IMR-90 (cell line): ENCODE measurements around the gene ACOT2. TPM values are rescaled to one million over a fixed set of nuclear protein-coding genes. Genes with fewer than 3 reads are reported as not detected.

Experiments used
- ATAC-seq: fragments of 200-7000 bp; cut with Tn5 transposase; 2 replicates; pipeline ENCODE4 v1.9.1; 2020; ENCODE audit warnings: low read depth, mild to moderate bottlenecking, moderate library complexity
- BruUV-seq: library from RNA; stranded (reverse); fragments of 400-500 nt; replicated peaks from 2 replicates; lab custom pipeline; 2021; lab: Mats Ljungman, UMichigan
- CTCF ChIA-PET: fragments of 300-600 bp; formaldehyde crosslinking; extraction: SDS; loops from one replicate; lab custom pipeline; 2021; ENCODE audit warnings: antibody characterized with exemption; lab: Yijun Ruan, JAX
- POLR2A ChIA-PET: fragments of 300-600 bp; sonication (Branson Sonifier 250); formaldehyde crosslinking; loops from one replicate; lab custom pipeline; 2022; ENCODE audit warnings: antibody characterized with exemption; ENCODE audit not compliant: unreplicated experiment; lab: Charles Lee
- DNase-seq: peaks from one replicate; pipeline ENCODE4 v3.0.0; 2013
- H2AFZ ChIP-seq: replicated peaks from 2 replicates; pipeline ENCODE3; 2013; ENCODE audit warnings: low read length, mild to moderate bottlenecking; ENCODE audit not compliant: poor library complexity
- H2AK5ac ChIP-seq: 2 replicates; pipeline ENCODE4 v1.6.1; 2013; ENCODE audit warnings: low read depth, low read length, inconsistent platforms
- H2AK9ac ChIP-seq: replicated peaks from 2 replicates; pipeline ENCODE3; 2013; ENCODE audit warnings: mild to moderate bottlenecking, low read depth, low read length, moderate library complexity; ENCODE audit not compliant: poor library complexity
- H2BK120ac ChIP-seq: 2 replicates; pipeline ENCODE4 v1.6.1; 2013; ENCODE audit warnings: low read depth, low read length, inconsistent platforms
- H2BK15ac ChIP-seq: 3 replicates; pipeline ENCODE4 v1.6.1; 2013; ENCODE audit warnings: low read depth, low read length, inconsistent platforms
- H2BK20ac ChIP-seq: 2 replicates; pipeline ENCODE4 v1.6.1; 2013; ENCODE audit warnings: low read depth, mild to moderate bottlenecking, inconsistent platforms, low read length, moderate library complexity
- H2BK5ac ChIP-seq: 2 replicates; pipeline ENCODE4 v1.6.1; 2013; ENCODE audit warnings: mild to moderate bottlenecking, low read depth, low read length, inconsistent platforms; ENCODE audit not compliant: poor library complexity, severe bottlenecking
- H3K14ac ChIP-seq: replicated peaks from 2 replicates; pipeline ENCODE4 v1.6.1; 2013; ENCODE audit warnings: low read depth, low read length, inconsistent platforms
- H3K18ac ChIP-seq: 2 replicates; pipeline ENCODE4 v1.6.1; 2013; ENCODE audit warnings: low read depth, low read length, control low read depth
- H3K23ac ChIP-seq: 2 replicates; pipeline ENCODE4 v1.6.1; 2013; ENCODE audit warnings: low read depth, low read length, inconsistent platforms
- H3K27ac ChIP-seq: 2 replicates; pipeline ENCODE4 v1.5.1; 2013; ENCODE audit warnings: mild to moderate bottlenecking, control low read depth, low read length; ENCODE audit not compliant: insufficient read depth
- H3K27me3 ChIP-seq: 2 replicates; pipeline ENCODE4 v1.6.1; 2013; ENCODE audit warnings: low read length; ENCODE audit not compliant: control insufficient read depth, insufficient read depth
- H3K36me3 ChIP-seq: 2 replicates; pipeline ENCODE4 v1.6.1; 2013; ENCODE audit warnings: low read length, mixed read lengths; ENCODE audit not compliant: control insufficient read depth, insufficient read depth
- H3K4ac ChIP-seq: 2 replicates; pipeline ENCODE4 v1.6.1; 2013; ENCODE audit warnings: low read depth, low read length, inconsistent platforms
- H3K4me1 ChIP-seq: 2 replicates; pipeline ENCODE4 v1.6.1; 2013; ENCODE audit warnings: low read length, mixed read lengths; ENCODE audit not compliant: control insufficient read depth, insufficient read depth
- H3K4me2 ChIP-seq: 2 replicates; pipeline ENCODE4 v1.6.1; 2013; ENCODE audit warnings: low read depth, mild to moderate bottlenecking, control low read depth, low read length, moderate library complexity
- H3K4me3 ChIP-seq: 2 replicates; pipeline ENCODE4 v1.5.1; 2013; ENCODE audit warnings: low read depth, mild to moderate bottlenecking, control low read depth, low read length, moderate library complexity; ENCODE audit not compliant: insufficient read depth
- H3K56ac ChIP-seq: 2 replicates; pipeline ENCODE4 v1.6.1; 2013; ENCODE audit warnings: low read length, inconsistent platforms; ENCODE audit not compliant: insufficient read depth; ENCODE audit errors: extremely low read depth
- H3K79me1 ChIP-seq, 2 experiments: 2 replicates each; pipeline ENCODE4 v1.6.1; 2013; ENCODE audit warnings: low read length in 2 of 2, inconsistent platforms in 1 of 2, low read depth in 1 of 2
- H3K9ac ChIP-seq: 2 replicates; pipeline ENCODE4 v1.6.1; 2013; ENCODE audit warnings: low read depth, low read length, control low read depth
- H3K9me1 ChIP-seq: 2 replicates; pipeline ENCODE4 v1.6.1; 2013; ENCODE audit warnings: low read length, inconsistent platforms; ENCODE audit not compliant: insufficient read depth
- H3K9me3 ChIP-seq: 2 replicates; pipeline ENCODE4 v1.6.1; 2013; ENCODE audit warnings: low read length; ENCODE audit not compliant: control insufficient read depth, insufficient read depth
- H4K20me1 ChIP-seq: 2 replicates; pipeline ENCODE4 v1.6.1; 2013; ENCODE audit warnings: low read length, inconsistent platforms; ENCODE audit not compliant: insufficient read depth
- H4K5ac ChIP-seq: 2 replicates; pipeline ENCODE4 v1.6.1; 2013; ENCODE audit warnings: mild to moderate bottlenecking, low read depth, low read length, control low read depth
- H4K8ac ChIP-seq, 2 experiments: 2 replicates each; pipeline ENCODE4 v1.6.1; 2013; ENCODE audit warnings: low read depth in 2 of 2, low read length in 2 of 2, control low read depth in 1 of 2, inconsistent platforms in 1 of 2
- H4K91ac ChIP-seq: 2 replicates; pipeline ENCODE4 v1.6.1; 2013; ENCODE audit warnings: low read depth, low read length, inconsistent platforms; ENCODE audit not compliant: insufficient read depth
- BHLHE40 ChIP-seq: fragments of 150-350 bp; IDR thresholded peaks from 2 replicates; pipeline ENCODE4 v1.6.1; 2016; ENCODE audit warnings: mild to moderate bottlenecking, low read depth, low read length
- CHD1 ChIP-seq: IDR thresholded peaks from 2 replicates; pipeline ENCODE4 v1.6.1; 2012; ENCODE audit warnings: low read depth, low read length, improper control_type of control experiment
- MAZ ChIP-seq: IDR thresholded peaks from 2 replicates; pipeline ENCODE4 v1.6.1; 2012; ENCODE audit warnings: low read depth, mild to moderate bottlenecking, low read length, improper control_type of control experiment, moderate library complexity, borderline replicate concordance
- MXI1 ChIP-seq: IDR thresholded peaks from 2 replicates; pipeline ENCODE4 v1.6.1; 2012; ENCODE audit warnings: low read depth, mild to moderate bottlenecking, low read length, moderate library complexity, borderline replicate concordance
- NFE2L2 ChIP-seq: fragments of 150-350 bp; IDR thresholded peaks from 2 replicates; pipeline ENCODE4 v1.6.1; 2016; ENCODE audit warnings: low read depth, mild to moderate bottlenecking, low read length
- SMC3 ChIP-seq: fragments of 150-350 bp; IDR thresholded peaks from 2 replicates; pipeline ENCODE4 v1.6.1; 2016; ENCODE audit warnings: low read depth, mild to moderate bottlenecking, antibody characterized with exemption, low read length, moderate library complexity
- WGBS, 2 experiments: methylation state at CpG; one replicate each; pipeline versions ENCODE4 v1.1.5 to v1.1.7; 2013; ENCODE audit warnings: missing lambda C conversion rate in 2 of 2; ENCODE audit not compliant: insufficient read length in 1 of 2; ENCODE audit errors: extremely low coverage in 2 of 2; 5-methylcytosine and 5-hydroxymethylcytosine counted together
- dilution Hi-C: fragments of 300-500 bp; cut with HindIII; formaldehyde crosslinking; loops from one replicate; pipeline ENCODE4 v1.14.3; 2018; ENCODE audit warnings: low sequenced_read_pairs; ENCODE audit not compliant: unreplicated experiment
- in situ Hi-C: fragments of 300-500 bp; cut with MboI; formaldehyde crosslinking; loops from 3 replicates; pipeline ENCODE4 v1.14.3; 2019; ENCODE audit warnings: low sequenced_read_pairs, inconsistent platforms, mixed read lengths
- intact Hi-C: fragments of 100-400 bp; cut with micrococcal nuclease; formaldehyde crosslinking; loops from 2 replicates; pipeline ENCODE4 v1.10.0; 2022
- polyA plus RNA-seq, 3 experiments: library from polyadenylated mRNA; depleted of rRNA; stranded (reverse); fragments of >200 nt; gene quantifications; 2 replicates each; pipeline ENCODE4 v1.2.3, GENCODE V29; 2012; ENCODE audit warnings: low replicate concordance in 1 of 3
- total RNA-seq: library from RNA; depleted of rRNA; stranded (reverse); fragments of >200 nt; gene quantifications from 2 replicates; pipeline ENCODE4 v1.2.3, GENCODE V29; 2012
- TF ChIP-seq, protein P1 (sequence below): fragments of 150-350 bp; IDR thresholded peaks from 2 replicates; pipeline ENCODE4 v1.6.1; 2016; ENCODE audit warnings: low read depth, mild to moderate bottlenecking, low read length, moderate library complexity, borderline replicate concordance
- TF ChIP-seq, protein P2 (sequence below): fragments of 150-350 bp; IDR thresholded peaks from 2 replicates; pipeline ENCODE4 v1.6.1; 2017; ENCODE audit warnings: mild to moderate bottlenecking, antibody characterized with exemption, low read length, low read depth

Gene ACOT2
- total and polyA plus RNA-seq, 2 of the 4 experiments (the other 2 are of a cell fraction), result 24.7 to 33.1 TPM

DNA sequence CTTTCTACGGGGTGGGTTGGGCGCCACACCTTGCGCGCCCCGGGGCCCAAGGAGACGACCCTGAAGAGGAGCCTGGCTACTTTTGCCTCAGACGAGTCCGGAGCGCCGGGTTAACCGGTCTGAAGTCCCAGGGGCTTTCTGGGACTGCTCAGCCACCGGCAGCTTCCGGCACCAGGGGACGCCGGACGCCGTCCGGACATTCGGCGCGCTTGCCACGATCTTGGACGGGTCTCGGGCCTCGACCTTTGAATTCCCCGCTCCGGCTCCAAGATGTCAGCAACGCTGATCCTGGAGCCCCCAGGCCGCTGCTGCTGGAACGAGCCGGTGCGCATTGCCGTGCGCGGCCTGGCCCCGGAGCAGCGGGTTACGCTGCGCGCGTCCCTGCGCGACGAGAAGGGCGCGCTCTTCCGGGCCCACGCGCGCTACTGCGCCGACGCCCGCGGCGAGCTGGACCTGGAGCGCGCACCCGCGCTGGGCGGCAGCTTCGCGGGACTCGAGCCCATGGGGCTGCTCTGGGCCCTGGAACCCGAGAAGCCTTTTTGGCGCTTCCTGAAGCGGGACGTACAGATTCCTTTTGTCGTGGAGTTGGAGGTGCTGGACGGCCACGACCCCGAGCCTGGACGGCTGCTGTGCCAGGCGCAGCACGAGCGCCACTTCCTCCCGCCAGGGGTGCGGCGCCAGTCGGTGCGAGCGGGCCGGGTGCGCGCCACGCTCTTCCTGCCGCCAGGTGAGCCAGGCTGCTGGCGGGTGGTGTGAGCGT, 22.9 kb downstream of the ACOT2 start, which contains the start of gene ACOT4:
Gene ACOT4, plus strand, starts transcription at position 184 of the 760 bp plus-strand sequence. Its CDS starts 87 bp downstream, at position 271.
- Histone ChIP-seq H3K4me2 (peak within 1 kb of the TSS; percentile 70), H3K4me1 (no peaks in the 10 kb centered on the region), H2BK120ac (no peak within 1 kb of the TSS; the same call in 1 of the 2 replicates), H2AFZ (peak within 1 kb of the TSS; percentile 95), H3K56ac (no peak within 1 kb of the TSS), H3K9ac (peak within 1 kb of the TSS; percentile 42; the same call in 1 of the 2 replicates), H3K27me3 (peaks cover 7% of the 10 kb centered on the region; the same call in 1 of the 2 replicates), H3K23ac (no peak within 1 kb of the TSS), H3K27ac (no peak within 1 kb of the TSS), H2AK9ac (peak within 1 kb of the TSS; percentile 51), H3K18ac (no peak within 1 kb of the TSS), H3K9me1 (no peaks in the 10 kb centered on the region), H3K79me1 (no peaks in the 10 kb centered on the region), H3K4ac (no peak within 1 kb of the TSS), H2BK20ac (no peak within 1 kb of the TSS), H2BK5ac (no peak within 1 kb of the TSS), H4K8ac (peak within 1 kb of the TSS; percentile 79 to 88), H4K20me1 (no peaks in the 10 kb centered on the region), H4K5ac (no peak within 1 kb of the TSS), H4K91ac (no peak within 1 kb of the TSS; the same call in 1 of the 2 replicates), H2BK15ac (no peak within 1 kb of the TSS), H3K36me3 (no peaks in the 10 kb centered on the region), H3K9me3 (no peaks in the 10 kb centered on the region), H2AK5ac (no peak within 1 kb of the TSS), H3K4me3 (peak within 1 kb of the TSS; percentile 44), H3K14ac (peak within 1 kb of the TSS; percentile 66; the same call in 1 of the 2 replicates)
- DNase-seq (peak; percentile 20), ATAC-seq (peak; percentile 92)
- in situ Hi-C loops (no loop called here), dilution Hi-C loops (no loop called here), intact Hi-C loops (no loop called here)
- no TSS peak for BruUV-seq
- CTCF ChIA-PET, result no interaction called here
- 5% methylated on average over 68 of the region's 89 CpGs; no CpG with 5 or more reads in 1 of the 2 experiments for WGBS, 2 experiments
- TF ChIP-seq SMC3, result no peak
- TF ChIP-seq BHLHE40, result no peak
- TF ChIP-seq, protein P1, sequence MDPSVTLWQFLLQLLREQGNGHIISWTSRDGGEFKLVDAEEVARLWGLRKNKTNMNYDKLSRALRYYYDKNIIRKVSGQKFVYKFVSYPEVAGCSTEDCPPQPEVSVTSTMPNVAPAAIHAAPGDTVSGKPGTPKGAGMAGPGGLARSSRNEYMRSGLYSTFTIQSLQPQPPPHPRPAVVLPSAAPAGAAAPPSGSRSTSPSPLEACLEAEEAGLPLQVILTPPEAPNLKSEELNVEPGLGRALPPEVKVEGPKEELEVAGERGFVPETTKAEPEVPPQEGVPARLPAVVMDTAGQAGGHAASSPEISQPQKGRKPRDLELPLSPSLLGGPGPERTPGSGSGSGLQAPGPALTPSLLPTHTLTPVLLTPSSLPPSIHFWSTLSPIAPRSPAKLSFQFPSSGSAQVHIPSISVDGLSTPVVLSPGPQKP, result no peak
- TF ChIP-seq CHD1, result no peak
- no peak for TF ChIP-seq NFE2L2
- TF ChIP-seq MXI1, result no peak
- TF ChIP-seq, protein P2, sequence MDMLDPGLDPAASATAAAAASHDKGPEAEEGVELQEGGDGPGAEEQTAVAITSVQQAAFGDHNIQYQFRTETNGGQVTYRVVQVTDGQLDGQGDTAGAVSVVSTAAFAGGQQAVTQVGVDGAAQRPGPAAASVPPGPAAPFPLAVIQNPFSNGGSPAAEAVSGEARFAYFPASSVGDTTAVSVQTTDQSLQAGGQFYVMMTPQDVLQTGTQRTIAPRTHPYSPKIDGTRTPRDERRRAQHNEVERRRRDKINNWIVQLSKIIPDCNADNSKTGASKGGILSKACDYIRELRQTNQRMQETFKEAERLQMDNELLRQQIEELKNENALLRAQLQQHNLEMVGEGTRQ, result no peak
- no peak for TF ChIP-seq MAZ
- POLR2A ChIA-PET, result no interaction called here
